ENCODE data around the gene TCHP. TPM values are rescaled to one million over a fixed set of nuclear protein-coding genes. Genes with fewer than 3 reads are reported as not detected.
"Not testable (repeated sequence)": the region's sequence is repeated elsewhere in the genome, so short reads cannot be mapped to it uniquely, and the experiment has no call there.

Gene TCHP, protein sequence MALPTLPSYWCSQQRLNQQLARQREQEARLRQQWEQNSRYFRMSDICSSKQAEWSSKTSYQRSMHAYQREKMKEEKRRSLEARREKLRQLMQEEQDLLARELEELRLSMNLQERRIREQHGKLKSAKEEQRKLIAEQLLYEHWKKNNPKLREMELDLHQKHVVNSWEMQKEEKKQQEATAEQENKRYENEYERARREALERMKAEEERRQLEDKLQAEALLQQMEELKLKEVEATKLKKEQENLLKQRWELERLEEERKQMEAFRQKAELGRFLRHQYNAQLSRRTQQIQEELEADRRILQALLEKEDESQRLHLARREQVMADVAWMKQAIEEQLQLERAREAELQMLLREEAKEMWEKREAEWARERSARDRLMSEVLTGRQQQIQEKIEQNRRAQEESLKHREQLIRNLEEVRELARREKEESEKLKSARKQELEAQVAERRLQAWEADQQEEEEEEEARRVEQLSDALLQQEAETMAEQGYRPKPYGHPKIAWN
- total RNA-seq (10 to 100 TPM; 17.6 to 18.7 TPM), total RNA-seq (34.0 to 52.7 reads per million in 2 donors)

DNA sequence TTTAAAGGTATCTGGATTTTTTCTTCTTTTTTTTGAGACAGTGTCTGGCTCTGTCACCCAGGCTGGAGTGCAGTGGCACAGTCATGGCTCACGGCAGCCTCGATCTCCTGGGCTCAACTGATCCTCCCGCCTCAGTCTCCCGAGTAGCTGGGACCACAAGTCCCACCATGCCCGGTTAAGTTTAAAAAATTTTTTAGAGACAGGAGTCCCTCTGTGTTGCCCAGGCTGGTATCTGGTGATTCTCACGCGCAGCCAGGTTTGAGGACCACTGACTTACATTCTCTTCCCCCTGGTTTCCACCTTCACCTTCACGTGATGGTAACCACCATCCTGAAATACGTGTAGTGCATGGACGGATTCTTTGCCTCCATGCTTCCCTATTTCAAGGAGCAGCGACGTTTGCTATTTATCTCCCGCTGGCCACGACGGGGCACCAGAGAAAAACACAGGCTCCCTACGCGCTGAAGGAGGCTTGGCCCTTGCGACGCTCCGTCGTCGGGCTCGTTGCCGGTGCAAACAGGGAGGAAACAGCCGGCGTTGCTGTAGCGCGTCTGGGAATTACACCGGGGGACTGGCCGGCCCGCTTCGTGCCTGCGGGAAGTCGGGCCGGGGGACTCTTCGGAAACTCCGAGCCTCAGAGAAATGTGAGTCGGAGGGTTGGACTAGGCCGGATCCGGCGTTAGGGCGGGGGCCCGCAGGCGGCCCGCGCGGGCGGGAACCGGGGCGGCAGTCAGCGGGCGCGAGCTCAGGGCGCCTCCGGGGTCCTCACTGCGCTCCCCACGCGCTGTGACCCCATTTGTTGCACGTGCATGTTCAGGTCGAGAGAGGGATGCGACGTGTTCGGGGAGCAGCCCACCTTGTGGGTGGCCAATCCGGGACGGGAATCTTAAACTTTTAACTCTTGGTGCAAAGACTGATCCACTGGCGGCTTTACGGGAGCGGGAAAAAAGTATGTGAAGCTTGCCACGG is at the start of gene TCHP:
TCHP (plus strand) TSS at position 492 of the 969 bp plus-strand sequence. CDS start 2,753 bp downstream, outside the sequence.
- H3K4me1 Mint-ChIP-seq: peaks cover 15% of the 10 kb centered on the region
- DNase-seq (peak; percentile 44 to 61 (median 58)), ATAC-seq (peak; percentile 94)
- peak within 1 kb of the TSS; percentile 97 for H3K27ac Mint-ChIP-seq
- peak within 1 kb of the TSS; percentile 99 for H3K4me3 Mint-ChIP-seq
- no peaks in the 10 kb centered on the region for H3K9me3 ChIP-seq (ENCODE audit: control insufficient read depth, low read length, poor library complexity, severe bottlenecking)
- H3K36me3 Mint-ChIP-seq (ENCODE audit: low read depth): peaks cover 6% of the 10 kb centered on the region
- no peaks in the 10 kb centered on the region for H3K27me3 Mint-ChIP-seq

DNA sequence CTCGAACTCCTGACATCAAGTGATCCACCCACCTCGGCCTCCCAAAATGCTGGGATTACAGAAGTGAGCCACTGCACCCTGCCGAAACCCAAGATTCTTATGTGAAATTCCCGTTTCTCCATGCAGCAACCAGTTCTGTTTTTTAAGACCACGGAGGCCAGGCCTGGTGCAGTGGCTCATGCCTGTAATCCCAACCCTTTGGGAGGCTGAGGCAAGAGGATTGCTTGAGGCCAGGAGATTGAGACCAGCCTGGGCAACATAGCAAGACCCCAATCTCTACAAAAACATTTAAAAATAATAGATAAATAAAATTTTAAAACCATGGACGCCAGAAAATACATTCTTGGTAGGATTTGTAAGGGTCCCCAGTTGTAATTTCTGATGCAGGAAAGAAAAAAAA is 49.6 kb upstream of the TCHP start:
- DNase-seq; H3K36me3 Mint-ChIP-seq (ENCODE audit: low read depth); ATAC-seq; H3K27ac Mint-ChIP-seq; H3K9me3 ChIP-seq (ENCODE audit: control insufficient read depth, low read length, poor library complexity, severe bottlenecking); H3K27me3 Mint-ChIP-seq; H3K4me1 Mint-ChIP-seq; H3K4me3 Mint-ChIP-seq: not testable (repeated sequence)

DNA sequence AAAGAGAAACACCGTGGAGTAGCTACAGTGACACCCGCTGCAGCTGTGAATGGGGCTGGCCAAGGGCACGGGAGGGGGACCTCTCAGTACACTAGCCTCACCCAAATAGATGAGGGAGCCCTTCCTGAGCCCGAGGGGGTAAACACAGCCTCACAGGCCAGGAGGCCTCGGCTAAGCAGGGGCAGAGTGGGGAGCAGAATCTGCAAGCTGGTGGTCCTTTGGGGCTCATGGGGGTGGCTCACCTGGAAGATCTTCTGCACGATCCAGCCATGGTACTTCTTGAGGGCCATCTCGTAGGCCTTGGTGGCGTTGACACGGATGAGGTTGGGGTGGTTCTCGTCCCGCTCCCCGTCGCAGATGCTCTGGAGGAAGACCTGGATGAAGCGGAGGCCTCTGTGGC is 44.7 kb upstream of the TCHP start:
- DNase-seq (no peak), ATAC-seq (no peak)
- H3K4me1 Mint-ChIP-seq: no peaks in the 10 kb centered on the region
- no peak overlapping the region for H3K27ac Mint-ChIP-seq
- H3K4me3 Mint-ChIP-seq: no peak overlapping the region
- peaks cover 2% of the 10 kb centered on the region for H3K36me3 Mint-ChIP-seq (ENCODE audit: low read depth)
- H3K9me3 ChIP-seq (ENCODE audit: control insufficient read depth, low read length, poor library complexity, severe bottlenecking): no peaks in the 10 kb centered on the region
- H3K27me3 Mint-ChIP-seq: no peaks in the 10 kb centered on the region

DNA sequence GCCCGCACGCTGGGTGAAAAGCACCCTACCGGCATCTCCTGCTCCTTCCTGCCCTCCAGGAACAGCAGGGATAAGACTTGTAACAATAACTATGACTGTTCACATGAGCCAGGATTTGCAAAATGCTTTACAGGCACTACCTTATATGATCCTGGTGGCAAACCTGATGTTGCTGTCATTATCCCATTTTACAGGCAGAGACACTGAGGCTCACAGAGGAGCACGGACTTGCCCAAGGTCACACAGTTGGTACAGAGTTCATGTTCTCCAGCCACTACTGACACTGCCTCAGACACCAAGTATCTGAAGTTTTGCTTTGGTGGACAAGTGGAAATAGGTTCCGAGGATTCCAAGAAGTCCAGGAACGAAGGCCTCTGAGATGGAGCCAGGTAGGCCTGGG is 42.4 kb upstream of the TCHP start:
- H3K4me3 Mint-ChIP-seq: no peak overlapping the region

DNA sequence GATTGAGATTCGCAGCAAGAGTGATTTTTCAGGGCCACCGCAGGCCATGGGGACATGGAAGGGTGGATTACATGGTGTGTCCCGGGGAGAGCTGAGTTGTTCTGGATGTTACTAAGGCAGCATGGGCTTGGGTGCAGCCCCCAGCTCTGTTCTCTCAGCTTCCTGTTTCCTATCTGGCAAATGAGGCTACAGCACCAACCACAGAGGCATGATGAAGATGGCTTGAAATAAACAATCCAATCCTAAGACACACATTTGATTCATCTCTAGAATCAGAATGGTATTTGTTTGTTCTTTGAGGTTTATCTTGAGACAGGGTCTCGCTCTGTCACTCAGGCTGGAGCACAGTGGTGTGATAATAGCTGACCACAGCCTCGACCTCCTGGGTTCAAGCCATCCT is 41.3 kb upstream of the TCHP start:
- Mint-ChIP-seq H3K4me3 (no peak overlapping the region), H3K27me3 (no peaks in the 10 kb centered on the region), H3K27ac (peak overlapping the region; percentile 51), H3K36me3 (ENCODE audit: low read depth) (peaks cover 2% of the 10 kb centered on the region), H3K4me1 (no peaks in the 10 kb centered on the region)
- no peak for ATAC-seq
- no peak for DNase-seq
- H3K9me3 ChIP-seq (ENCODE audit: control insufficient read depth, low read length, poor library complexity, severe bottlenecking): no peaks in the 10 kb centered on the region

More for the DNA sequence above, 42.4 kb upstream of the TCHP start:
- H3K36me3 Mint-ChIP-seq (ENCODE audit: low read depth): peaks cover 2% of the 10 kb centered on the region
- ATAC-seq: no peak
- no peaks in the 10 kb centered on the region for H3K9me3 ChIP-seq (ENCODE audit: control insufficient read depth, low read length, poor library complexity, severe bottlenecking)
- H3K27ac Mint-ChIP-seq: peak overlapping the region; percentile 51
- no peak for DNase-seq
- H3K27me3 Mint-ChIP-seq: no peaks in the 10 kb centered on the region
- H3K4me1 Mint-ChIP-seq: no peaks in the 10 kb centered on the region

DNA sequence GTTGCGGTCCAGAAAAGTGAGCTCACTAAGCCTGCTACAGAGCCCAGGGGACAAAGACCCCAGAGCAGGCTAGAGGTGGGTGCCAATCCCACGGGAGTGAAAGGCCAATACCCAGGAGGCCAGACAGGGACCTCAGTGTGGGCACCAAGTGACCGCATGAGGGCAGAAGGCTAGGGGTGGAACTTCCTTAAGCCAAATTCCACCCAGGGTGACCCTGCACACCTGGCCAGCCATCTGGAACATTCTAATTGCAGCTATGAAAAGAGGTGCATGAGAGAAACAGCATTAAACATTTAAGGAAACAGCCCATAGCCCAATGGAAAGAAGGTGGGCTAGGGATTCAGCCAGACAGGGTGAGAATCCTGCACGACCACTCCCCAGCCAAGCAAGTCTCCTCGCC is 39.1 kb upstream of the TCHP start:
- Mint-ChIP-seq H3K4me3 (no peak overlapping the region), H3K27ac (no peak overlapping the region), H3K4me1 (no peaks in the 10 kb centered on the region), H3K27me3 (no peaks in the 10 kb centered on the region), H3K36me3 (ENCODE audit: low read depth) (no peaks in the 10 kb centered on the region)
- ATAC-seq: no peak
- no peaks in the 10 kb centered on the region for H3K9me3 ChIP-seq (ENCODE audit: control insufficient read depth, low read length, poor library complexity, severe bottlenecking)
- DNase-seq: no peak

DNA sequence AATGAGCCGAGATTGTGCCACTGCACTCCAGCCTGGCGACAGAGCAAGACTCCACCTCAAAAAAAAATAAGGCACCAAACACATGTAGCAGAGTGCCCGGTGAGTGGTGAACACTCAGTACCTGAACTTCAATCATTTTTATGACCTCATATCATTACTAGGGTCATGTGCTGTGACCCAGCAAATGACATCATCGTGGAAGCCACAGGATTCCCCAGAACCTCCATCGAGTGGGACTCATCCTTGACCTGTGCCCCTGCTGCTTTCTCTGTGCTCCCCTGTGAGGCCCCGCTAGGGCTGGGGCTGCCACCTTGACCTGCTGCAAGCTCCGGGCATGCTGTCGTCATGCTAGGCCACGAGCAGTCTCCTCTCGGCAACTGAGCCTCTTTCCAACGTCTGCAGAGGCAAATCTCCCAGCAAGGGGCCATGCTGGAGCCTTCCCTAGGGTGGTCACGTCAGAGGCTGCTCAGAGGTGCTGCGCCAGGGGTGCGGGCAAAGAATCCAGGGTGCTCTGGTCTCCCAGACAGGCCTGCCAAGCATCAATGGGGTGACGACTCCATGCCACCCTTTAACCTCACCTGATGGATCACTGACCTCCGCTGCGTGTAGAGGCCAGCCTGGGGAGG is 38.3 kb upstream of the TCHP start:
- DNase-seq (no peak), ATAC-seq (no peak)
- no peaks in the 10 kb centered on the region for H3K9me3 ChIP-seq (ENCODE audit: control insufficient read depth, low read length, poor library complexity, severe bottlenecking)
- no peak overlapping the region for H3K4me3 Mint-ChIP-seq
- H3K4me1 Mint-ChIP-seq: no peaks in the 10 kb centered on the region
- H3K27ac Mint-ChIP-seq: no peak overlapping the region
- no peaks in the 10 kb centered on the region for H3K27me3 Mint-ChIP-seq
- no peaks in the 10 kb centered on the region for H3K36me3 Mint-ChIP-seq (ENCODE audit: low read depth)

DNA sequence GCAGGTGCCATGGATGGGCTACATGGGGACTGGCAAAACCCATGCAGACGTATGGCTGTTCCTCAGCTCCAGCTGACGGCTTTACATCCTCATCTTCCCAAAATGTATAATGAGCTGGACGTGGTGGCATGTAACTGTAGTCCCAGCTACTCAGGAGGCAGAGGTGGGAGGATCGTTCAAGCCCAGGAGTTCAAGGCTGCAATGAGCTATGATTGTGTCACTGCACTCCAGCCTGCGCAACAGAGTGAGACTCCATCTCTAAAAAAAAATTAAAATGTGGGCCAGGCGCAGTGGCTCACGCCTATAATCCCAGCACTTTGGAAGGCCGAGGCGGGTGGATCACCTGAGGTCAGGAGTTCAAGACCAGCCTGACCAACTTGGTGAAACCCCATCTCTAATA is 37.6 kb upstream of the TCHP start:
- not testable (repeated sequence) for H3K36me3 Mint-ChIP-seq (ENCODE audit: low read depth); H3K27ac Mint-ChIP-seq; ATAC-seq; H3K27me3 Mint-ChIP-seq; DNase-seq; H3K9me3 ChIP-seq (ENCODE audit: control insufficient read depth, low read length, poor library complexity, severe bottlenecking); H3K4me1 Mint-ChIP-seq; H3K4me3 Mint-ChIP-seq

DNA sequence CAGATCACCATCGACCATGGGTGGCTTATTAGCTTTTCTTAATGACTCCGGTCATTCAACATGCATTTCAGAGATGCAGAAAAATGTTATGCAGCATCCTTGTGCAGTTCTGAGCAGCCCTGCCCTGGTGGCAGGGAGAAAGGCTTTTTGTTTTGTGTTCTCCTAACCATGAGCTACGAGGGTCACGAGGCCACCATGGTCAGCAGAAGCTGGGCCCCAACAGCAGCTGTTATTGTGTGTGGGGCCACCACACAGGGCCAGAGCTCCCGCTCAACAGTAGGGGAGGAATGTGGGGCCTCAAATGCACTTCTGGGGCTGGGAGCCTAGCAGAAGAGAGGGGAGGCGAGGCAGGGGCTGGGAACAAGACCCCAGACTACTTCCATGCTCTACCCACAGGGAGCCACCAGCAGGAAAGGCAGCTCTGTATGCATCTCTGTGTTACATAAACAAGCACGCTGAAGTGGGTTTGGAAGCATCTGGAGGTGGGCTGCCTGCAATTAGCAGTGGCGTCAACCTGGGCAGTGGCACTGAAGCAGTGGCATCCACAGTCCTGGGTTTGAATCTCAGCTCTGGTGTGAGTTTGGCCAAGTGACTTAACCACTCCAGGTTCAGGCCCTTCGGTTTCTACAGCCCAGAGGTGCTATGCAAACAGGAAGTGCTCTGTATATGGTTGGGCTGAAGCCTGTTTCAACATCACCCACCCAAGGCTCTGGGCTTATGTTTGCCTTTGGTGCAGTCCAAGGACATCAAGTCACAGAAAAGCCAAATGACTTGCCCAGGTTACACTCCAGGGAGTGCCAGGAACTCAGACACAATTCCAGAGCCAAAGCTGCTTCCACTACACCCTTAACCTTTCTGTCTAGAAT is 36.0 kb upstream of the TCHP start:
- DNase-seq: no peak
- no peak overlapping the region for H3K4me3 Mint-ChIP-seq
- ATAC-seq: no peak
- peaks cover 4% of the 10 kb centered on the region for H3K4me1 Mint-ChIP-seq
- no peaks in the 10 kb centered on the region for H3K9me3 ChIP-seq (ENCODE audit: control insufficient read depth, low read length, poor library complexity, severe bottlenecking)
- H3K36me3 Mint-ChIP-seq (ENCODE audit: low read depth): peaks cover 2% of the 10 kb centered on the region
- H3K27ac Mint-ChIP-seq: no peak overlapping the region
- no peaks in the 10 kb centered on the region for H3K27me3 Mint-ChIP-seq

DNA sequence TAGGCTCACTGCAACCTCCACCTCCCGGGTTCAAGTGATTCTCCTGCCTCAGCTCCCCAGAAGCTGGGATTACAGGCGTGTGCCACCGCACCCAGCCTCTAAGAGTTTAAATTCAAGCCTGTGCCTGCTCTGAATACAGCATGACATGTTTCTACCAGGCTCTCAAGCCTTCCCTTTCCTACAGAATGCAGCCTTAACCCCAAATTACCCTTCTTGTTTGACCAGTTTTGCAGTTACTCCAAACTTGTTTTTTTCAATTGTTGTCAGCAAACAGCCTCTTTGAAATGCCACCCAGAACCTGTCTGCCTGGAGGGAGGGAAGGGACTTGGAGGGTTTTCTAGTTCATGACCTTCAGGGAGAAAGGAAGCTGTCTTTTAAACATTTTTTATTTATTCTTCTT is 35.2 kb upstream of the TCHP start:
- DNase-seq: no peak
- no peak overlapping the region for H3K27ac Mint-ChIP-seq
- H3K4me3 Mint-ChIP-seq: no peak overlapping the region
- peaks cover 4% of the 10 kb centered on the region for H3K4me1 Mint-ChIP-seq
- H3K36me3 Mint-ChIP-seq (ENCODE audit: low read depth): peaks cover 2% of the 10 kb centered on the region
- H3K9me3 ChIP-seq (ENCODE audit: control insufficient read depth, low read length, poor library complexity, severe bottlenecking): no peaks in the 10 kb centered on the region
- no peak for ATAC-seq
- no peaks in the 10 kb centered on the region for H3K27me3 Mint-ChIP-seq

DNA sequence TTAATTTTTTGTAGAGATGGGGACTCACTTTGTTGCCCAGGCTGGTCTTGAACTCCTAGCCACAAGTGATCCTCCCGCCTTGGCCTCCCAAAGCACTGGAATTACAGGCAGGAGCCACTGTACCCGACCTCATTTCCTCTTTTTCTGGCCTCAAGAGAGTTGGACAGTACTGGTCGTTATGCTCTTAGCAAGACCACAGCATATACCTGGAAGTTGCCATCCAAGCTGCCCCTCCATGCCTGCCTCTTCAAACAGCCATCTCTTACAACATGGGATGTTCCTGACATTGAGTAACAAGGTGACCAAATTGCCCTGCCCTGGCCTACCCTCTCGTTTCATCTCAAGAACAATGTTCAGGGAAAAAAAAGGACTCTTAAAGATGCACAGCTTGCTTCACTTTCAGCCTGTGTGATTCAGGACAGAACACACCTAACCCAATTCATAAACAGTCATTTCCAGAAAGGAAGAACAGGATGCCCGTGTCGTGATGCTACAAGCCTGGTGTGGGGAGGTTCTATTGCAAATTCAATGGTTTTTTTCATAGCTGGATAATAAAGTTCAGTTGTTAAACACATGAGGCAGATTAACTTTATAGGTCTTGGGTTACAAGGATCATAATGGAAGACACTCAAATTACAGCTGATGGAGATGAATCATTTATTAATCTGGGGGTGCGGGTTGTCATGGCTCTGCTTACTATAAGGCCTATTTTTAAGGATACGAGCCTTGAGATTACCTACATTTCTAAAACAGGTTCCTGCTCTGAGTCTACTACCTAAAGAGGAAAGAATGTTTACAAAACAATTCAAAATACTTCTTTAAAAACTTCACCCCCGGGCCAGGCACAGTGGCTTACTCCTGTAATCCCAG is 31.7 kb upstream of the TCHP start:
- Mint-ChIP-seq H3K27me3 (no peaks in the 10 kb centered on the region), H3K36me3 (ENCODE audit: low read depth) (peaks cover 4% of the 10 kb centered on the region), H3K4me1 (peaks cover 10% of the 10 kb centered on the region), H3K4me3 (no peak overlapping the region), H3K27ac (no peak overlapping the region)
- DNase-seq (no peak), ATAC-seq (no peak)
- H3K9me3 ChIP-seq (ENCODE audit: control insufficient read depth, low read length, poor library complexity, severe bottlenecking): no peaks in the 10 kb centered on the region

All from T-helper 17 cell (primary cell).